Cardiac muscle cell (in vitro differentiated cells and primary cell): ENCODE results near the gene AP3D1. TPM values are rescaled to one million over a fixed set of nuclear protein-coding genes. Genes with fewer than 3 reads are reported as not detected.

Experiments
- DNase-seq, 2 donors: peaks; one replicate each; pipeline versions ENCODE4 v3.0.0 to v3.0.0-alpha.2; 2010 to 2017; ENCODE audit warnings: low read depth in 1 of 2, low spot score in 1 of 2
- H3K27ac ChIP-seq: fragments of 200-600 bp; sonication (generic); 2 replicates; pipeline ENCODE4 v1.5.1; 2016
- H3K27me3 ChIP-seq: fragments of 200-600 bp; sonication (generic); 2 replicates; pipeline ENCODE4 v1.6.0; 2016; ENCODE audit warnings: control low read depth
- H3K36me3 ChIP-seq: fragments of 200-600 bp; sonication (generic); 2 replicates; pipeline ENCODE4 v1.5.1; 2016; ENCODE audit warnings: control low read depth
- H3K4me1 ChIP-seq: fragments of 200-600 bp; sonication (generic); 2 replicates; pipeline ENCODE4 v1.8.1; 2017; ENCODE audit warnings: low read depth, mild to moderate bottlenecking, mixed run types
- H3K4me3 ChIP-seq: fragments of 200-600 bp; sonication (generic); 2 replicates; pipeline ENCODE4 v1.5.1; 2016; ENCODE audit warnings: mild to moderate bottlenecking
- H3K9me3 ChIP-seq: fragments of 200-600 bp; sonication (generic); 2 replicates; pipeline ENCODE4 v1.5.1; 2017; ENCODE audit warnings: low read depth, mild to moderate bottlenecking, control low read depth
- CTCF ChIP-seq: IDR thresholded peaks from 2 replicates; pipeline ENCODE4 v1.5.1; 2012; ENCODE audit warnings: low read depth, mild to moderate bottlenecking, low read length
- polyA plus RNA-seq: library from polyadenylated mRNA; unstranded; fragments of >200 nt; fragmentation: Nextera tagmentation; extraction: Ambion mirVana; gene quantifications from 2 replicates; pipeline ENCODE4 v1.2.1, GENCODE V29; 2016
- total RNA-seq: library from RNA; depleted of rRNA; stranded (reverse); fragments of >200 nt; gene quantifications from 2 replicates; pipeline ENCODE4 v1.2.3, GENCODE V29; 2016

The AP3D1 gene
- total and polyA plus RNA-seq, 2 experiments from 2014 or later: 115 to 125 TPM

GRCh38 chr19:2168619-2169424, 17.5 kb upstream of the AP3D1 start:
- no peaks in the 10 kb centered on the region for H3K36me3 ChIP-seq
- H3K27ac ChIP-seq: peak overlapping the region; percentile 95
- peak; percentile 88 to 98 for DNase-seq
- no peaks in the 10 kb centered on the region for H3K27me3 ChIP-seq
- no peak for TF ChIP-seq CTCF
- peaks cover 67% of the 10 kb centered on the region for H3K4me1 ChIP-seq
- H3K4me3 ChIP-seq: no peak overlapping the region
- no peaks in the 10 kb centered on the region for H3K9me3 ChIP-seq

- Histone ChIP-seq H3K4me1 (peaks cover 65% of the 10 kb centered on the region), H3K9me3 (no peaks in the 10 kb centered on the region), H3K4me3 (no peak overlapping the region), H3K27me3 (no peaks in the 10 kb centered on the region), H3K36me3 (no peaks in the 10 kb centered on the region), H3K27ac (peak overlapping the region; percentile 95)
- peak; percentile 61 to 62 for DNase-seq
- no peak for TF ChIP-seq CTCF
Observed at GRCh38 chr19:2167896-2168618, 16.7 kb upstream of the AP3D1 start.

GRCh38 chr19:2166741-2167738, 15.7 kb upstream of the AP3D1 start:
- TF ChIP-seq CTCF: no peak

GRCh38 chr19:2164020-2164998, 12.9 kb upstream of the AP3D1 start:
- H3K27me3 ChIP-seq: no peaks in the 10 kb centered on the region
- H3K4me1 ChIP-seq: peaks cover 28% of the 10 kb centered on the region
- H3K36me3 ChIP-seq: no peaks in the 10 kb centered on the region
- H3K9me3 ChIP-seq: no peaks in the 10 kb centered on the region
- peak in 1 of 2 donors; percentile 48 for DNase-seq
- peak overlapping the region; percentile 99 for H3K4me3 ChIP-seq
- peak overlapping the region; percentile 93 for H3K27ac ChIP-seq
- no peak for TF ChIP-seq CTCF

More at GRCh38 chr19:2166741-2167738, 15.7 kb upstream of the AP3D1 start:
- H3K27ac ChIP-seq: peak overlapping the region; percentile 95
- no peaks in the 10 kb centered on the region for H3K36me3 ChIP-seq
- H3K4me1 ChIP-seq: peaks cover 56% of the 10 kb centered on the region
- DNase-seq: peak in 1 of 2 donors; percentile 83
- no peaks in the 10 kb centered on the region for H3K9me3 ChIP-seq
- no peaks in the 10 kb centered on the region for H3K27me3 ChIP-seq
- H3K4me3 ChIP-seq: no peak overlapping the region
